KMS-11 (cell line): ENCODE results near the gene CDH9.
A peak's percentile ranks its signal among the peaks of the same experiment; 100 is the strongest.

Experiments used
- H2AFZ ChIP-seq: fragments of 200-600 bp; sonication (generic); 2 replicates; pipeline ENCODE4 v1.6.1; 2016; ENCODE audit warnings: antibody characterized with exemption, mixed run types, low read depth
- H3K27ac ChIP-seq: fragments of 200-600 bp; sonication (generic); 2 replicates; pipeline ENCODE4 v1.6.1; 2016; ENCODE audit warnings: mild to moderate bottlenecking, mixed run types
- H3K27me3 ChIP-seq: fragments of 200-600 bp; sonication (generic); 2 replicates; pipeline ENCODE4 v1.6.1; 2017; ENCODE audit warnings: mild to moderate bottlenecking, low read depth, mixed run types, moderate library complexity; ENCODE audit not compliant: insufficient read depth
- H3K36me3 ChIP-seq: fragments of 200-600 bp; sonication (generic); 2 replicates; pipeline ENCODE4 v1.6.1; 2017; ENCODE audit warnings: mild to moderate bottlenecking, mixed run types; ENCODE audit not compliant: insufficient read depth
- H3K4me1 ChIP-seq: fragments of 200-600 bp; sonication (generic); 2 replicates; pipeline ENCODE4 v1.6.1; 2016; ENCODE audit warnings: mild to moderate bottlenecking, low read depth, mixed run types; ENCODE audit not compliant: poor library complexity, severe bottlenecking
- H3K4me2 ChIP-seq: fragments of 200-600 bp; sonication (generic); 2 replicates; pipeline ENCODE4 v1.7.0; 2016; ENCODE audit warnings: mild to moderate bottlenecking, mixed run types
- H3K4me3 ChIP-seq: fragments of 200-600 bp; sonication (generic); IDR thresholded peaks from 2 replicates; pipeline ENCODE4 v1.6.1; 2017; ENCODE audit warnings: low read depth, low read length, mixed read lengths; ENCODE audit not compliant: insufficient read depth
- H3K79me2 ChIP-seq: fragments of 200-600 bp; sonication (generic); 2 replicates; pipeline ENCODE4 v1.6.1; 2016; ENCODE audit warnings: low read depth, mixed run types; ENCODE audit not compliant: insufficient read depth
- H3K9ac ChIP-seq: fragments of 200-600 bp; sonication (generic); 2 replicates; pipeline ENCODE4 v1.6.1; 2016; ENCODE audit warnings: mild to moderate bottlenecking, mixed run types
- H4K20me1 ChIP-seq: fragments of 200-600 bp; sonication (generic); 2 replicates; pipeline ENCODE4 v1.6.1; 2016; ENCODE audit warnings: mild to moderate bottlenecking, mixed run types; ENCODE audit not compliant: insufficient read depth
- TF ChIP-seq, protein P1 (sequence below): fragments of 200-600 bp; sonication (generic); conservative IDR thresholded peaks from 2 replicates; pipeline ENCODE4 v1.6.1; 2017; ENCODE audit warnings: low read depth, mild to moderate bottlenecking, antibody characterized with exemption, low read length, moderate library complexity, mixed read lengths

Gene CDH9

DNA sequence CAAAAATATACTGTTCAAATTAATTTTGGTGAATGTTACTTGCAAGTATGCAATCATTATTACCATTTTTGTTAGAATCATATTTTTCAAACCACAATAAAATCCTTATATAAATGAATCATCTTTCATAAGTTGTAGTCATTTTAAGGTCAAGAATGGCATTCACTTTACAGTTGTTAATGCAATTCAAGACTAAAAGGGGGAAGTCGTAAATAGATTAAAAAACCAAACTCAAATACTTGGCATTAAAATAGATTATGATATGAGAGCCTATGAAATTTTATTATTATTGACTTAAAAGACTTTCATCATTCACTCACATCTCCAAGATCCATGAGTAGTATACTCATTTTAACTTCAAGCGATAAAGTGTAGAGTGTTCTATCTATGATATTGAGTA, 11.6 kb downstream of the CDH9 start:
- Histone ChIP-seq H3K4me3 (no peak overlapping the region), H3K4me1 (no peaks in the 10 kb centered on the region), H3K36me3 (no peaks in the 10 kb centered on the region), H4K20me1 (no peaks in the 10 kb centered on the region), H3K27me3 (no peaks in the 10 kb centered on the region), H2AFZ (no peak overlapping the region), H3K4me2 (no peak overlapping the region), H3K27ac (no peak overlapping the region), H3K79me2 (no peaks in the 10 kb centered on the region), H3K9ac (no peak overlapping the region)
- TF ChIP-seq, protein P1, sequence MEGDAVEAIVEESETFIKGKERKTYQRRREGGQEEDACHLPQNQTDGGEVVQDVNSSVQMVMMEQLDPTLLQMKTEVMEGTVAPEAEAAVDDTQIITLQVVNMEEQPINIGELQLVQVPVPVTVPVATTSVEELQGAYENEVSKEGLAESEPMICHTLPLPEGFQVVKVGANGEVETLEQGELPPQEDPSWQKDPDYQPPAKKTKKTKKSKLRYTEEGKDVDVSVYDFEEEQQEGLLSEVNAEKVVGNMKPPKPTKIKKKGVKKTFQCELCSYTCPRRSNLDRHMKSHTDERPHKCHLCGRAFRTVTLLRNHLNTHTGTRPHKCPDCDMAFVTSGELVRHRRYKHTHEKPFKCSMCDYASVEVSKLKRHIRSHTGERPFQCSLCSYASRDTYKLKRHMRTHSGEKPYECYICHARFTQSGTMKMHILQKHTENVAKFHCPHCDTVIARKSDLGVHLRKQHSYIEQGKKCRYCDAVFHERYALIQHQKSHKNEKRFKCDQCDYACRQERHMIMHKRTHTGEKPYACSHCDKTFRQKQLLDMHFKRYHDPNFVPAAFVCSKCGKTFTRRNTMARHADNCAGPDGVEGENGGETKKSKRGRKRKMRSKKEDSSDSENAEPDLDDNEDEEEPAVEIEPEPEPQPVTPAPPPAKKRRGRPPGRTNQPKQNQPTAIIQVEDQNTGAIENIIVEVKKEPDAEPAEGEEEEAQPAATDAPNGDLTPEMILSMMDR = no peak

DNA sequence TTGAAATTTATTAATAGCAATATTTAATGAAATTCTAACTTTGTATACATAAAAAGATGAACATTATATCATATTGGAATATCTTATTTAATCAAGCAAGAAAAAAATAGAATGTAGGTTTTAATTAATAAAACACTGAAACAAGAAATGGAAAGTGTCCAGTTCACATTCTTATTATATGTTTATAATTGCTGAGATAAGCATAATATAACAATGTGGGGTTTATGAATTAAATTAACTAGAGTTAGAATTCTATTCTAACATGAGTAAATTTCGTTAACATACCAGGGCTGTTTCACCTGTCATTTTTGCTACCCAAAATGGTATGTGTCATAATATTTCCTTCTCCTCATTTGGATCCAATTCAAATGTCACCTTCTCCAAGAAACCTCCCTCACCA, 12.3 kb downstream of the CDH9 start:
- H3K79me2 ChIP-seq = no peaks in the 10 kb centered on the region
- H3K27ac ChIP-seq = no peak overlapping the region
- no peaks in the 10 kb centered on the region for H3K4me1 ChIP-seq
- no peak overlapping the region for H3K4me2 ChIP-seq
- TF ChIP-seq, protein P1 = no peak
- no peaks in the 10 kb centered on the region for H3K36me3 ChIP-seq
- H3K9ac ChIP-seq = no peak overlapping the region
- no peaks in the 10 kb centered on the region for H4K20me1 ChIP-seq
- H2AFZ ChIP-seq = no peak overlapping the region
- no peaks in the 10 kb centered on the region for H3K27me3 ChIP-seq
- no peak overlapping the region for H3K4me3 ChIP-seq

DNA sequence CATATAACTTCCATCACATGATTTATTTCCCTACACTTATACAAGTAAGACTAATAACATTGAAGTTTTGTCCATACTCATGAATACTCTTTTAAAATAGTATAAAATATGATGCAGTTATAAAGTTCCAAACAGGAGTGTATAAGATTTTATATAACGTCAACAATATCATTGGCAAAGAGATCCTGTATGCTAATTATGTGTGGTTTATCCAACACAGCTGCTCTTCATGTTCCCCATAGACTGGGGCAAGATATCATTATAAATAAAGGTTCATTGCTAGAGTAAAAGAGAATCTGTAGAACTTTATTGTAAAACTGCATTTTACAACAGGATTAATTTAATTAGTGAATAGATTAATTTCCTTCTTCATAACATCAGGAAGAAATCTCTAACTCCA, 16.9 kb downstream of the CDH9 start:
- Histone ChIP-seq H3K4me3 (no peak overlapping the region), H3K27ac (no peak overlapping the region), H3K9ac (no peak overlapping the region), H3K4me2 (no peak overlapping the region), H3K4me1 (no peaks in the 10 kb centered on the region), H3K27me3 (no peaks in the 10 kb centered on the region), H3K79me2 (no peaks in the 10 kb centered on the region), H3K36me3 (no peaks in the 10 kb centered on the region), H4K20me1 (no peaks in the 10 kb centered on the region), H2AFZ (no peak overlapping the region)
- TF ChIP-seq, protein P1 = no peak

DNA sequence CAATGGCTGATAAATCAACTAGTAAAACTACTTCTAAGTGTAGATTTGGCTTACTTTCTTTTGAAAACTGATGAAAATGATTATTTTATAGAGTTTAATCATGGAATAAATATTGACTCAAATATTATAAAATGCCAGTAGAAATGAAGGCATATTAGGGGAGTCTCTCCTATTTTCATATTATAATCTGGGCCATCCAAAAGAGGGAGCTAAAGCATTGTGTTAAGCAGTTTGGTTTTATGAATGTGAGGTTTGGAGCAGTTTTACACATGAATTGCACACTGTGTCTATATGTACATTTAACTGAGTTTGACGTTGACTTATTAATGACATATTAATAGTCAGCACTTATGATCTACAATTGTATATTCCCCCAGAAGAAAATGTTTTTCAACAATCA, 17.4 kb downstream of the CDH9 start:
- Histone ChIP-seq H3K4me1 (no peaks in the 10 kb centered on the region), H3K9ac (no peak overlapping the region), H3K4me3 (no peak overlapping the region), H3K27ac (no peak overlapping the region), H3K79me2 (no peaks in the 10 kb centered on the region), H3K27me3 (no peaks in the 10 kb centered on the region), H4K20me1 (no peaks in the 10 kb centered on the region), H3K36me3 (no peaks in the 10 kb centered on the region), H2AFZ (no peak overlapping the region), H3K4me2 (no peak overlapping the region)
- TF ChIP-seq, protein P1 = peak; percentile 53

DNA sequence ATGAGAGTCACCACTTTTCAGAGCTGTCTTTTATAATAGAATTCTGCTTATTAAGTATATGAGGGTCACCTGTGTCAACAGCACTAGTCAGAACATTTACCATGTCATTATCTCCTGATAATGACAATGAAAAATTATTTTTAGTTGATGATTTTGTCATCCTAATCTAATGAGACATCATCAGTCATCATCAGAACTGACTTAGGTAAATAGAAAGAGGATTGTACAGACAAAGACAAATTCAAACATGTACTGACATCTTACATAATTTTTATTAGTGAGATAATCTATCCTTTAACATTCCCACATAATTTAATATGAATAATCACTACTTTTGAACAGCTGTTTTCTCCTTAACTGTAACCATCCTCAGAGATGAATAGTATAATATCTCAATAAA, 22.6 kb downstream of the CDH9 start:
- H3K36me3 ChIP-seq = no peaks in the 10 kb centered on the region
- no peak overlapping the region for H2AFZ ChIP-seq
- no peaks in the 10 kb centered on the region for H3K27me3 ChIP-seq
- no peak overlapping the region for H3K4me2 ChIP-seq
- no peaks in the 10 kb centered on the region for H4K20me1 ChIP-seq
- no peak overlapping the region for H3K27ac ChIP-seq
- no peak overlapping the region for H3K9ac ChIP-seq
- no peaks in the 10 kb centered on the region for H3K79me2 ChIP-seq
- H3K4me3 ChIP-seq = no peak overlapping the region
- H3K4me1 ChIP-seq = no peaks in the 10 kb centered on the region
- TF ChIP-seq, protein P1 = no peak
